HEK293T (cell line): Measurements from ENCODE around the gene KIRREL1.

Experiments used
- CTCF ChIA-PET: fragments of 350-600 bp; formaldehyde crosslinking; extraction: SDS; loops from one replicate; lab custom pipeline; 2021; ENCODE audit warnings: antibody characterized with exemption, inconsistent platforms; lab: Yijun Ruan, JAX
- POLR2A ChIA-PET: fragments of 350-600 bp; formaldehyde crosslinking; extraction: SDS; loops from one replicate; lab custom pipeline; 2020; ENCODE audit warnings: antibody characterized with exemption, inconsistent platforms; lab: Yijun Ruan, JAX
- DNase-seq: peaks from one replicate; pipeline ENCODE4 v3.0.0; 2012; ENCODE audit warnings: mixed read lengths; ENCODE audit errors: extremely low spot score
- ARNT ChIP-seq: fragments of 450-650 bp; IDR thresholded peaks from 2 replicates; pipeline ENCODE4 v1.6.1; 2017; ENCODE audit warnings: mild to moderate bottlenecking
- BHLHE40 ChIP-seq: fragments of 450-650 bp; IDR thresholded peaks from 2 replicates; pipeline ENCODE4 v1.6.1; 2016; ENCODE audit warnings: mild to moderate bottlenecking, moderate library complexity, borderline replicate concordance
- CTBP1 ChIP-seq: fragments of 450-650 bp; IDR thresholded peaks from 2 replicates; pipeline ENCODE4 v1.6.1; 2016; ENCODE audit warnings: borderline replicate concordance
- ELF4 ChIP-seq: fragments of 450-650 bp; IDR thresholded peaks from 2 replicates; pipeline ENCODE4 v1.6.1; 2017; ENCODE audit warnings: antibody characterized with exemption
- FOXA1 ChIP-seq: fragments of 450-650 bp; IDR thresholded peaks from 2 replicates; pipeline ENCODE4 v1.6.1; 2016; ENCODE audit warnings: mild to moderate bottlenecking
- FOXK2 ChIP-seq: fragments of 450-650 bp; IDR thresholded peaks from 2 replicates; pipeline ENCODE4 v1.6.1; 2016; ENCODE audit warnings: mild to moderate bottlenecking
- FOXM1 ChIP-seq: fragments of 450-650 bp; IDR thresholded peaks from 2 replicates; pipeline ENCODE4 v1.6.1; 2017; ENCODE audit warnings: mild to moderate bottlenecking, borderline replicate concordance
- HDGF ChIP-seq: fragments of 450-650 bp; IDR thresholded peaks from 2 replicates; pipeline ENCODE4 v1.6.1; 2017; ENCODE audit warnings: antibody characterized with exemption, borderline replicate concordance
- L3MBTL2 ChIP-seq: fragments of 450-650 bp; conservative IDR thresholded peaks from 2 replicates; pipeline ENCODE4 v1.6.1; 2016; ENCODE audit warnings: mild to moderate bottlenecking
- LEF1 ChIP-seq: fragments of 450-650 bp; IDR thresholded peaks from 2 replicates; pipeline ENCODE4 v1.6.1; 2017; ENCODE audit warnings: mild to moderate bottlenecking, borderline replicate concordance
- NFRKB ChIP-seq: fragments of 450-650 bp; IDR thresholded peaks from 2 replicates; pipeline ENCODE4 v1.6.1; 2016; ENCODE audit warnings: mild to moderate bottlenecking, moderate library complexity
- SP1 ChIP-seq: fragments of 450-650 bp; IDR thresholded peaks from 2 replicates; pipeline ENCODE4 v1.6.1; 2017
- SUZ12 ChIP-seq: fragments of 450-650 bp; IDR thresholded peaks from 2 replicates; pipeline ENCODE4 v1.6.1; 2016; ENCODE audit warnings: mild to moderate bottlenecking
- TARDBP ChIP-seq: fragments of 450-650 bp; IDR thresholded peaks from 2 replicates; pipeline ENCODE4 v1.6.1; 2016
- ZNF384 ChIP-seq: fragments of 450-650 bp; IDR thresholded peaks from 2 replicates; pipeline ENCODE4 v1.6.1; 2016
- TF ChIP-seq, protein P1 (sequence below): fragments of 450-650 bp; IDR thresholded peaks from 2 replicates; pipeline ENCODE4 v1.6.1; 2016

KIRREL1 gene

GRCh38 chr1:158020259-158020885, 26.9 kb downstream of the KIRREL1 start:
- ChIA-PET CTCF (interaction anchor here (2.0 to 3.1 kb wide), 2 partner anchors 15 to 28 kb away, joined by 15 to 21 read pairs; no protein-coding TSS in a partner anchor), POLR2A (interaction anchor here (0.8 to 1.2 kb wide), 2 partner anchors 16 to 26 kb away, joined by 3 read pairs; no protein-coding TSS in a partner anchor)
- no peak for TF ChIP-seq HDGF
- no peak for TF ChIP-seq BHLHE40
- no peak for TF ChIP-seq FOXM1
- no peak for TF ChIP-seq SP1
- no peak for TF ChIP-seq ELF4
- TF ChIP-seq NFRKB, result no peak
- TF ChIP-seq CTBP1, result no peak
- no peak for TF ChIP-seq TARDBP
- DNase-seq, result no peak

DNA sequence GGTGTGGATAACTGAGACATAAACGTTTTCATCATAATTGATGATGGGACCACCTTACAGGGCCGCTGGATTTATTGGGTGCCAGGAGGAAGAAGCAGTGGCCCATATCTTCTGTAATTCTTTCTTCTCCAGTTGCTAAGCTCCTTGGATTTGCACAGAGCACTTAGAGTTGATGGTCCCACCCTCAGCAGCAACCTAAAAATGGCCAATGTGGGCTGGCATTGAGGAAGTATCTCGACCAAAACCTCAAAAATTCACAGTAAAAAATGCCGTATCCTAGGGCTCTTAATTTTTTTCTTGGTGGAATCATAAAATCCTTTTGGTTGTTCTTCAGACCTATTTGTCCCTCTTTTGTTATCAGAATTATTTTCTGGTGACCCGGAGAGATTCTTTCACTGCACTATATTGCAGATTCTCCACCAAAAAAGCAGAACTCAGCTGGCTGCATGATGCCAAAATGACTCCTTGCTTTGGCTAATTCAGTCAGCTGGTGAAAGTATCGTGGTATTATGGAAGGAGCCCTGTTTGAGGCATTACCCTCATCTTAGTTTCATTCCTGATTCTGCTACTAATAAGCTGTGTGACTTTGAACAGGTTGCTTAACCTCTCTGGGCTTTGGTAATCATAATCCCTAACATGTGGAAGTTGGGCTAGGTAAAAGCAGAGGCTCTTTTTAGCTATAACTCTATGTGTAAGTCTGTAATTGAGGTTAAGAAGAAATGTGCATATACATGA, 27.6 kb downstream of the KIRREL1 start:
- ChIA-PET POLR2A (no interaction called here), CTCF (interaction anchor here (0.6 to 3.1 kb wide), 3 partner anchors 29 to 141 kb away, joined by 4 to 15 read pairs (median 4); no protein-coding TSS in a partner anchor)
- TF ChIP-seq FOXM1 (no peak), L3MBTL2 (no peak), FOXK2 (no peak), ZNF384 (no peak), SUZ12 (no peak), ELF4 (no peak), CTBP1 (no peak), NFRKB (no peak), BHLHE40 (no peak), ARNT (no peak), HDGF (no peak)
- no peak for DNase-seq

DNA sequence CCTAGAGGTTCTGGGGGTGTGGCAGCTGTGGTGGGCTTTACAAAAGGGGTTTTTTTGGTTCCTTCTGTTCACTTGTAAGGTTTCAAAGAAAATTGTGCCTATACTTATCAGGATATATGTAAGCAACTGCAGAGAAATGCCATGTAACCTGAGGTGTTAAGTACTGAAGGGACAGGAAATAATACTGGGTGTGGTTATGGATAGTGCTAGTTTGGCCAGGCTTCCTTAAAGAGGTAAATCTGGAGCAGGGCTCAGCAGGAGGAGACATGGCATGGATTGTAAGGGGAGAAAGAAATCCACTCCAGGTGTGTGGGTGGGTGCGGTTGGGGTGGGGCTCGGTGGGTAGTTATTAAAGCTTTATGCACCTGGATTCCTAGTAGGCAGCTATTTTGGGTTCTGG, 28.3 kb downstream of the KIRREL1 start:
- TF ChIP-seq BHLHE40 (no peak), ARNT (no peak), ZNF384 (no peak), HDGF (no peak), FOXA1 (no peak), ELF4 (no peak), L3MBTL2 (no peak), SUZ12 (no peak), TARDBP (no peak)
- ChIA-PET POLR2A (no interaction called here), CTCF (interaction anchor here (1.0 kb wide), 1 partner anchor 74 kb away, joined by 4 read pairs; no protein-coding TSS in a partner anchor)
- DNase-seq, result no peak

GRCh38 chr1:158022554-158023312, 29.3 kb downstream of the KIRREL1 start:
- CTCF ChIA-PET, result no interaction called here
- POLR2A ChIA-PET, result no interaction called here

DNA sequence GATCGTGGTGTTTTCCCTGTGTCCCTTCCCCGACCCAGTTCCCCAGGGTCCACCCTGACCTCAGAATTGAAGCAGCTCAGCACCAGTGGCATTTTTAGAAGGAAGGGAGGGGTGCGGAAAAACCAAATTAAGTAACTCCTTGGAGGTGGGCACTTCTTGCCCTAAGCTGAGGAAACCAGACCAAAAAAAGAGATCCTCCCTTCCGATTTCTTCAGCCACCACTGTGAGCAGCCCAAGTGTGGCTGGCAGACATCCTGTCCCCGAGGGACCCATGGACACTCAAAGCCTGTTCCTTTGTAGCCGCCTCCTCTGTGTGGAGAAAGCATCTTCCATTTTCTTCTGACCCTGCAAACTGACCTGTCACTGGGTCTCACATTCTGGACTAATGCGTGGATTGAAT, 31.3 kb downstream of the KIRREL1 start:
- CTCF ChIA-PET, result no interaction called here
- POLR2A ChIA-PET, result no interaction called here
- TF ChIP-seq ZNF384, result no peak
- no peak for TF ChIP-seq CTBP1
- TF ChIP-seq, protein P1, sequence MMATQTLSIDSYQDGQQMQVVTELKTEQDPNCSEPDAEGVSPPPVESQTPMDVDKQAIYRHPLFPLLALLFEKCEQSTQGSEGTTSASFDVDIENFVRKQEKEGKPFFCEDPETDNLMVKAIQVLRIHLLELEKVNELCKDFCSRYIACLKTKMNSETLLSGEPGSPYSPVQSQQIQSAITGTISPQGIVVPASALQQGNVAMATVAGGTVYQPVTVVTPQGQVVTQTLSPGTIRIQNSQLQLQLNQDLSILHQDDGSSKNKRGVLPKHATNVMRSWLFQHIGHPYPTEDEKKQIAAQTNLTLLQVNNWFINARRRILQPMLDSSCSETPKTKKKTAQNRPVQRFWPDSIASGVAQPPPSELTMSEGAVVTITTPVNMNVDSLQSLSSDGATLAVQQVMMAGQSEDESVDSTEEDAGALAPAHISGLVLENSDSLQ, result no peak
- no peak for TF ChIP-seq NFRKB
- no peak for TF ChIP-seq SP1
- no peak for TF ChIP-seq SUZ12
- TF ChIP-seq ELF4, result no peak
- no peak for TF ChIP-seq BHLHE40
- TF ChIP-seq FOXK2, result no peak
- no peak for TF ChIP-seq FOXA1
- DNase-seq, result no peak

More at GRCh38 chr1:158022554-158023312, 29.3 kb downstream of the KIRREL1 start:
- no peak for TF ChIP-seq L3MBTL2
- no peak for TF ChIP-seq ARNT
- no peak for TF ChIP-seq FOXM1
- no peak for TF ChIP-seq FOXA1
- TF ChIP-seq TARDBP, result no peak
- no peak for DNase-seq

DNA sequence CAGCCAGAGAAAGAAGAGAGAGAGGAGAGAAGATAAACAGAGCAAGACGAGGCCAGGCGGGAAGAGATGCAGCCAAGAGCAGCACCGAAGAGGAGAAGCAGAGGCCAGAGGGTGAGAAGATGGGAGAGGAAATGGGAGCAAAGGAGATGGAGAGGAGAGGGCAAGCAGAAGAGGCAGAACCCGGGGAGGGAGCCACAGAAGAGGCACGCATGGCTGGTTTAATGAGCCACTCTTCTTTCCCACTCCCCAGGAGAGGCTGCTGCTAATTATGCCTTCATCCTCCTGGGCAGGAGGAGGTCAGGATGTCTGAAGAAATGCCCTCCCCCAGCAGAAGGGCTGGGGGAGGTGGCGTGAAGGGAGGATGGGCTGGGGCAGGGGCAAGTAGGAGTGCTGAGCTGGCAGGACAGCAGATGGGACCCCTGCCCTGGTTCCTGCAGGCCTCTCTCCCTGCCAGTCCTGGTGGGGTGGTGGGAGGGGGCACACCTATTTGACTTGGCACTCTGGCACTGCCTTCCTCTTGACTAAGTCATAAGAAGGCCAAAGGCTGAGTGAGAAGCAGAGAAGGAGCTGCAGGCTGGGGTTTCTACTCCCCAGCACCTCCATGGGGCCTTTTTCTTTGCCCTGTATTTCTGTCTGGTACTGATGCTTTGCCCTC, 32.3 kb downstream of the KIRREL1 start:
- TF ChIP-seq FOXK2, result no peak
- TF ChIP-seq SUZ12, result no peak
- no peak for TF ChIP-seq HDGF
- TF ChIP-seq TARDBP, result no peak
- POLR2A ChIA-PET, result no interaction called here
- DNase-seq, result no peak
- CTCF ChIA-PET, result interaction anchor here (1.8 kb wide), 1 partner anchor 34 kb away, joined by 5 read pairs; no protein-coding TSS in a partner anchor

DNA sequence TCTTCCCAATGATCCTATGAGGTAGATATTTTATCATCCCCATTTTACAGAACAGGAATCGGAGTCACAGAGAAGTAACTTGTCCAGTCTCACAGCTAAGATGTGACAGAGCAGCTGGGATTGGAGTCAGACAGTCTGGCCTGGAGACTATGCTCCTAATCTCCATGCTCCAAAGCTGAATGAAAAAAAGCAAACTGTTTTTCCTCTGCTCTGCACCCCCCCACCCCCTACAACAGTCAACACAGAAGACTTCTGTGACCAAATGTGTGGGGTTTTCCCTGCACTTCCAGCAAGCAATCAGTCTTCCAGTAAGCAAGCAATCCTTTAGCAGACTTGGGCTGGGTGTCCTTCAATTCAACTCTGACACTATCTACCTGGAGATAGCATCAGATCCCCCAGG, 33.2 kb downstream of the KIRREL1 start:
- TF ChIP-seq SP1 (no peak), BHLHE40 (no peak), FOXK2 (no peak), LEF1 (no peak)
- POLR2A ChIA-PET, result no interaction called here
- DNase-seq, result no peak
- CTCF ChIA-PET, result interaction anchor here (1.8 kb wide), 1 partner anchor 35 kb away, joined by 5 read pairs; no protein-coding TSS in a partner anchor
